ENCODE measurements around the gene PNPLA6.
A peak's percentile ranks its signal among the peaks of the same experiment; 100 is the strongest.

- peak; percentile 31; the same call in 1 of the 2 replicates for TF ChIP-seq POLR2AphosphoS5 (IDR thresholded peaks at IDR 0.05; ENCODE audit: low read depth)
- no peak for TF ChIP-seq EZH2 (IDR thresholded peaks at IDR 0.05; ENCODE audit: low read depth, unreplicated experiment)
Observed at GRCh38 chr19:7550987-7551761, 15.7 kb downstream of the PNPLA6 start.
